ENCODE results near the gene SEC24B.

The SEC24B gene

GRCh38 chr4:109433205-109434006 lies at the start of gene SEC24B:
TSS of gene SEC24B (plus strand) at chr4:109433815. CDS start at chr4:109433870, 55 bp downstream.
- peak; percentile 72 for DNase-seq

- DNase-seq = no peak
Measured at GRCh38 chr4:109383823-109384222, 49.8 kb upstream of the SEC24B start.

- DNase-seq = no peak
Measured at GRCh38 chr4:109385260-109385659, 48.4 kb upstream of the SEC24B start.

- no peak for DNase-seq
Measured at GRCh38 chr4:109389369-109390114, 44.1 kb upstream of the SEC24B start.

GRCh38 chr4:109390115-109390768 lies 43.4 kb upstream of the SEC24B start:
- no peak for DNase-seq

GRCh38 chr4:109395694-109396093 lies 37.9 kb upstream of the SEC24B start:
- DNase-seq = no peak

DNA sequence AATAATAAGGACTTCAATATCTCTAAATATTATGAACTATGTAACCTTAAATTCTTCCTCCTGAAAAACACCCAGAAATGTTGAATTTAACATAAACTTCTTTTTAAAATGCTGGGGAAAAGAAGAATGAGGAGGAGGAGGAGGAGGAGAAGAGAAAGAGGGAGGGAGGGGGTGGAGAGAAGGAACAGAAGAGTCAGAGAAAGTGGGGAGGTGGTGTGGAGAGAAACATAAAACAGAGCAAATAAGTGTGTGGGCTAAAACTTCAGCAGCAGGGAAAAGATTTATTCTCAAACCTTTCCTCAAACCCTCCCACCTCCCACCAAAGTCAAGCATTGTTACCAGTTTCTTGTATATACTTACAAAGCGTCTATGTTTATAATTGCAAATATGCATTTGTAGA lies 34.7 kb upstream of the SEC24B start:
- no peak for DNase-seq

DNA sequence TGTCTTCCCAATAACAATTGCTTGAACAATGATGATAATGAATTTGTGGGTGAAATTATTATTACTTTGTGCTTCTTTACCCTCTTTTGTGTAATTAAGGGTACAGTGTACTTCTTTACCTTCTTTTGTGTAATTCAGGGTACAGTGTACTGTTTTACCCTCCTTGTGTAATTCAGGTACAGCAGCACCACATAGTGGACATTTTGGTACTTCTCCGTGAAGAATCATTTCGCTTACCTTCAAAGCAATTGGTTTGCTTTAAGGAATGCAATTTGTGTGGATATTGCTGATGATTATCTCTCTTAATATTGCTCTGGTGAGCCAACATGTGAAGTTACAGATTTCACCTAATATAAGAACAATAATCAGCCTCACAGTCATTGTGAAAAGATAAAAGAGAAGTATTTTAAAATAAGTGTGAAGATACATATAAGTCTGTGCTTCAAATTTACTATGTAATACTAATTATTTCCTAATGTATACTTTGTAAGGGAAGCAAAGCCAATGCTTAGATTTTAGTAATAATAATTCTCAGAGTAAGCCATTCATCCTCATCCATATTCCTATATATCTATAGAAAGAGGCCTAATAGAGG lies 27.2 kb upstream of the SEC24B start:
- DNase-seq = peak; percentile 26

DNA sequence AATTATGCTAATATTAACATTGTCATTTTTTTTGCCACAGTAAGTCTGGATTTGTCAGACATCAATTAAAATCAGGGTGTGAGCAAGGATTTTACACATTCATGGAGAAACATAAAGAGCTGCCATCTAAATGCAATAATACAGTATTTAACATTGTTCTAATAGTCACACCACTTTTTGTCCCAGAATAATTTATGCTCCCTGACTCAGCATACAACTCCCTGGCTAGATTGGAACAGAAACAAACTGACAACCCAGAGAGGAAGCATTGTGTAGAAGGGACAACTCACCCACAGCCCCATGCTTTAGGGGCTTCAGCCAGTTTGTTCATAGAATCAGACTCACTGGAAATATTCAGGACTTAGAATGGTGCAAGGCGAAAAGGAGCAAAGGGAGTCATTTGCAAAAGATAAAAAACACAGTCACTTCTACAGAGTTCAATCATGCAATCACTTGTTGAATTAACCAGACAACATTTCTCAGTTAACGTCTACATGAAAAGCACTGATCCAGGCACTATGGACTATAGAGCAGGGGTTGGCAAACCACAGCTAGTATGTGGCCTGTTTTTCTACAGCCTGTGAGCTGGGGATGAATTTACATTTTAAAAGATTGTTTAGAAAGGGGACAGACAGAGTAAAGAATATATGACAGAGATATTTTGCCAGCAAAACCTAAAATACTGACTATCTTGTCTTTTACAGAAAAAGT lies 26.4 kb upstream of the SEC24B start:
- no peak for DNase-seq

GRCh38 chr4:109408711-109409110 lies 24.9 kb upstream of the SEC24B start:
- no peak for DNase-seq

- DNase-seq = no peak
Measured at GRCh38 chr4:109410226-109410625, 23.4 kb upstream of the SEC24B start.

DNA sequence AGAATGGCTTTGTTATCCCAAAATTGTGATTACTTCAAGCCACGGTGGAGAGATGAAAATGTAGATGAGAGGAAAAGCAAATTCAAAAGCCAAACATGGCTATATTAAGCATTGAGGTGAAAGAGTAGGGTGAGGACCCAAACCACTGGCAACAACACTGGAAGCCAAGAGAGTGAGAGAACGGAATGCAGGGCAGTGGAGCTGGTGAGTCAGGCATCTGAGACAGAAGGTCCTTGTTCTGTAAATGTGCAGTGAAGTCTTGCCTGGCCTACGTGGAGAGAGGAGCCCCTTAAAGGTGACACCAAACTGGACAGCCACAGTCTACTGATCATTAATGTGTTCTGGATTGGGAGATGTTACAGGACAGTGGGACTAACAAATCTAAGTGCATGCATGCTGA lies 22.8 kb upstream of the SEC24B start:
- DNase-seq = no peak

GRCh38 chr4:109411964-109412363 lies 21.7 kb upstream of the SEC24B start:
- no peak for DNase-seq

DNA sequence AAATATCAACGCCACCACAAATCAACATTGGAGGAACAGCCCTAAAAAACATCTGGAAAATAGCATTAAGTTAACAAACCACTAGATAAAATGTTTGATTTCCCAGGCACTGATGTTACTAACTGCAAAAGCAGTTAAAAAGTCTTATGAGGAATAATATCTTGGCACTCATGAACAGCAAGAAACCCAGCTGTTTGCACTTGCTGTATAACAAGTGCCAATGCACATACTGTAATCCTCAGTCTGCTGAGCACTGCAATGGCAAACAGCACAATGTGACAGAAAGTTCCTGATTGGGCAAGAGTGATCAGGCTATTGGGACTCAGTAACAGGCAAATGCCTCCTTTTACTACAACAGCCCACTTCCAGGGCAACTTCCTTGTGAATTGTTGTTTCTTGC lies 20.8 kb upstream of the SEC24B start:
- DNase-seq = no peak

DNA sequence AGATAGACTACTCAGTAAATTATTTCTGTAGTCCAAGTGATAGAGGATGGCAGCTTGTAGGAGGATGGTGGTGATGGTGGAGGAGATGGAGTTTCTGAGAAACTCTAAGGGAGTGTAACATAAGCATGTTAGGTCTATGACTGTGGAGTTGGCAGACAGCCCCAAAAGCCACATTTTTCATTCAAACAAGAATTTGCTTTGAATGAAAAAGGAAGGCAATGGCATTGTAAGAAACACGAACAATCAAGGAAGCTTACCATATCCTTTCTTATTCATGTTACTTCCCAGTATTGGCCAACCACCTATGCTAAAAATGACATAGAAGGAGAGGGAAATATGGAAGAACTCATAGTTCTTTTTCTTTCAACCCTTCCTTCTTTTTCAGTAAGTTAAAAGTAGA lies 18.7 kb upstream of the SEC24B start:
- no peak for DNase-seq

GRCh38 chr4:109418588-109418987 lies 15.0 kb upstream of the SEC24B start:
- no peak for DNase-seq

- DNase-seq = no peak
Measured at GRCh38 chr4:109419679-109420078, 13.9 kb upstream of the SEC24B start.

- no peak for DNase-seq
Measured at GRCh38 chr4:109424093-109424841, 9.3 kb upstream of the SEC24B start.

GRCh38 chr4:109425405-109425804 lies 8.2 kb upstream of the SEC24B start:
- DNase-seq = no peak

DNA sequence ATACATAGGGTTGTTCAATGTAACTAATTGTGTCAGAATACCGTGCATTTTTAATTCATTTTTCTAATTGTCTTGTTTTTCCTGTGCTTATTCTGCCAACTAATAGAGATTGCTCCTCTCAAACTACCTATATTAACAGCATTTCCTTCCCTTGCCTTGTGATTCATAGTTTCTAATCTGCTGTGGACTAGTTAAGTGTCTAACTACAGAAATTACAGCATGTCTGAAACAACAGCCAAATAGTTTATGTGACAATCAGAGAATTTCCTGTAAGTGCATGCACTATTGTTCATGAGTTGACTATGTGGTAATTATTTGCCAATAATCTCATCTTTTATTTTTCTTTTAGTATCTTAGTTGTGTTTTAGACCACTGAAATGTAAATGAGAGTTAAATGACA lies 4.1 kb upstream of the SEC24B start:
- DNase-seq = no peak

DNA sequence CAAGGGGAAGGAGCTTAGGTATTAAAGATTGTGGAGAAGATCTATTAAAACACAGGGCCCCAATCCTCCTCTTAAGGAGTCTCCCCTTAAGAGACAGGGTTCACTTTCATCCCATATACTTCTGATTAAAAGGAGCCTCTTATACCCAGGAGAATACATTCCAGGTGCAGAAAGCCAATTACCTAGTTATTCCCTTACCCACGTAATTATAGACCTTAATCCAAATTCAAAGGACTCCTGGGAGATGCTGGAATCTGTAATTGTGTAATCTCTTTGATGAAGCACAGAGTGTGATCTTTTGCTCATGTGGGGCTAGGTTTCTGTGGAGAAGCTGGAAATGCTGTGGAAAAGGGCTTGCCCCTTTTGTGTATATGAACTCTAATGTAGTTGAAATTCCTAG lies 1.4 kb upstream of the SEC24B start:
- DNase-seq = no peak

- no peak for DNase-seq
Measured at GRCh38 chr4:109432696-109433095, 919 bp upstream of the SEC24B start.

All from MV-4-11 (cell line).